Measurements from ENCODE around the gene JAG2. TPM values are rescaled to one million over a fixed set of nuclear protein-coding genes. Genes with fewer than 3 reads are reported as not detected.

Gene JAG2
- total and polyA plus RNA-seq, 2 of the 13 experiments (the other 11 are each of a cell fraction or from before 2014, with no cell fraction given), result 0.04 to 0.16 TPM

GRCh38 chr14:105199093-105199492 lies 30.5 kb upstream of the JAG2 start:
- POLR2A ChIA-PET, result no interaction called here
- TF ChIP-seq RFX5 (IDR thresholded peaks at IDR 0.05; ENCODE audit: low read depth, low read length), result no peak
- peak; percentile 26; the same call in 1 of the 2 replicates for TF ChIP-seq GABPA (IDR thresholded peaks at IDR 0.05; ENCODE audit: low read depth, low read length)
- peak; percentile 73 for TF ChIP-seq GABPA (CRISPR knock-in tag; IDR thresholded peaks at IDR 0.05; ENCODE audit: low read depth)
- TF ChIP-seq PAX8 (CRISPR knock-in tag; IDR thresholded peaks at IDR 0.05; ENCODE audit: borderline replicate concordance), result no peak
- TF ChIP-seq ATF5 (CRISPR knock-in tag; IDR thresholded peaks at IDR 0.05; ENCODE audit: low read depth), result no peak
- no peak for TF ChIP-seq ARNT (IDR thresholded peaks at IDR 0.05)
- TF ChIP-seq SP5 (CRISPR knock-in tag; IDR thresholded peaks at IDR 0.05; ENCODE audit: borderline replicate concordance, low read depth), result no peak; the same call in 1 of the 2 replicates
- no peak for TF ChIP-seq STAT6 (CRISPR knock-in tag; IDR thresholded peaks at IDR 0.05; ENCODE audit: borderline replicate concordance)
- peak; percentile 69; the same call in 1 of the 2 replicates for TF ChIP-seq GABPB1 (CRISPR knock-in tag; IDR thresholded peaks at IDR 0.05)
- TF ChIP-seq ZNF615 (CRISPR knock-in tag; IDR thresholded peaks at IDR 0.05; ENCODE audit: borderline replicate concordance), result no peak
- no peak for TF ChIP-seq DBP (CRISPR knock-in tag; IDR thresholded peaks at IDR 0.05; ENCODE audit: not compliant biosample characterization)
- no peak for TF ChIP-seq ZNF788 (CRISPR knock-in tag; IDR thresholded peaks at IDR 0.05; ENCODE audit: borderline replicate concordance)
- no peak for TF ChIP-seq SUZ12 (IDR thresholded peaks at IDR 0.05; ENCODE audit: low read depth, low read length)
- TF ChIP-seq ZNF235 (CRISPR knock-in tag; IDR thresholded peaks at IDR 0.05; ENCODE audit: borderline replicate concordance), result no peak
- TF ChIP-seq ETV5 (CRISPR knock-in tag; IDR thresholded peaks at IDR 0.05; ENCODE audit: borderline replicate concordance), result peak; percentile 65; the same call in 1 of the 2 replicates
- TF ChIP-seq MED1 (CRISPR knock-in tag; IDR thresholded peaks at IDR 0.05), result no peak
- peak; percentile 76 for TF ChIP-seq FOSL2 (CRISPR knock-in tag; IDR thresholded peaks at IDR 0.05)
- TF ChIP-seq REL (CRISPR knock-in tag; conservative IDR thresholded peaks at IDR 0.05), result no peak

More at GRCh38 chr14:105199093-105199492, 30.5 kb upstream of the JAG2 start:
- in situ Hi-C loops (cut with HindIII; ENCODE audit: extremely low pct_ligation_motif_present, low pct_unique_long_range_greater_than_20kb), result no loop called here
- Histone ChIP-seq H3K27ac (ENCODE audit: extremely low read length, insufficient read depth, low read length) (no peak overlapping the region), H3K79me2 (ENCODE audit: insufficient read depth, low read length) (no peaks in the 10 kb centered on the region), H3K9ac (ENCODE audit: insufficient read depth, low read depth, low read length) (no peak overlapping the region), H3K4me2 (ENCODE audit: low read depth, low read length) (peak overlapping the region; percentile 75), H3K36me3 (replicated peaks in 1 of 2; ENCODE audit: control insufficient read depth in 1 of 2, insufficient read depth in 2 of 2, low read length in 2 of 2) (no peaks in the 10 kb centered on the region), H3K9me3 (ENCODE audit: low read length) (no peaks in the 10 kb centered on the region), H3K4me1 (ENCODE audit: insufficient read depth, low read length) (peaks cover 46% of the 10 kb centered on the region), H3K27me3 (ENCODE audit: control insufficient read depth in 1 of 2, insufficient read depth in 2 of 2, low read length in 2 of 2) (peaks cover 23 to 82% of the 10 kb centered on the region in 2 experiments), H2AFZ (ENCODE audit: low read length) (no peak overlapping the region), H4K20me1 (ENCODE audit: insufficient read depth, low read length) (no peaks in the 10 kb centered on the region), H3K4me3 (replicated peaks in 1 of 3; ENCODE audit: insufficient read depth in 1 of 3, low read depth in 2 of 3, low read length in 3 of 3) (peak overlapping the region in 2 of 3 experiments; percentile 16 to 48; a peak in 3 of 6 replicates)
- no TSS peak for BruUV-seq (replicated peaks)
- intact Hi-C loops (cut with micrococcal nuclease; ENCODE audit: unreplicated experiment), result no loop called here
- ATAC-seq, result peak; percentile 4
- FAIRE-seq, result no peak
- DNase-seq (ENCODE audit: low spot score), result no peak
- CTCF ChIA-PET (ENCODE audit: low intra/inter-chr PET ratio, low total read pairs), result no interaction called here
- no CpG with 5 or more reads among the region's 18 CpGs for WGBS (ENCODE audit: low lambda C conversion rate)
